A549 (cell line): ENCODE results near the gene ELF5. TPM values are rescaled to one million over a fixed set of nuclear protein-coding genes. Genes with fewer than 3 reads are reported as not detected.

ENCODE experiments used
- ATAC-seq, 2 experiments: fragments of 200-7000 bp in 1 of 2; fragments of >200 bp in 1 of 2; cut with Nextera tagmentation in 1 of 2; cut with Tn5 transposase in 1 of 2; 3 replicates each; pipeline versions ENCODE4 v1.8.0 to v1.9.1; 2018 to 2020; ENCODE audit warnings: mild to moderate bottlenecking in 1 of 2, moderate library complexity in 1 of 2
- CTCF ChIA-PET: fragments of 300-600 bp; sonication (Branson Sonifier 250); formaldehyde crosslinking; extraction: SDS; loops from one replicate; lab custom pipeline; 2021; ENCODE audit warnings: antibody characterized with exemption, inconsistent platforms; lab: Yijun Ruan, JAX
- POLR2A ChIA-PET: fragments of 350-600 bp; formaldehyde crosslinking; extraction: SDS; loops from one replicate; lab custom pipeline; 2021; ENCODE audit warnings: antibody characterized with exemption, inconsistent platforms; lab: Yijun Ruan, JAX
- DNase-seq, 2 experiments: peaks; one replicate each; pipeline versions ENCODE4 v3.0.0 to v3.0.0-alpha.2; 2011 to 2016; ENCODE audit warnings: low read depth in 1 of 2, low spot score in 1 of 2
- FAIRE-seq: peaks from 2 replicates; lab custom pipeline; 2011; peaks lifted over from hg19 to GRCh38; lab: Jason Lieb, UNC
- H3K27ac ChIP-seq, 2 experiments: fragments of >200 bp; sonication (Bioruptor Twin); formaldehyde crosslinking; 3 replicates each; pipeline ENCODE4 v1.5.1; 2016 to 2017
- H3K4me1 ChIP-seq: fragments of >200 bp; sonication (Bioruptor Twin); formaldehyde crosslinking; 3 replicates; pipeline ENCODE4 v1.6.1; 2016
- H3K4me2 ChIP-seq: fragments of >200 bp; sonication (Bioruptor Twin); formaldehyde crosslinking; 3 replicates; pipeline ENCODE4 v1.6.1; 2016
- H3K4me3 ChIP-seq: fragments of >200 bp; sonication (Bioruptor Twin); formaldehyde crosslinking; 3 replicates; pipeline ENCODE4 v1.5.1; 2016
- H3K9me3 ChIP-seq: fragments of >200 bp; sonication (Bioruptor Twin); formaldehyde crosslinking; 3 replicates; pipeline ENCODE4 v1.6.1; 2016
- ATOH8 ChIP-seq: fragments of 250-450 bp; sonication (Bioruptor Pico); IDR thresholded peaks from 2 replicates; pipeline ENCODE4 v1.5.0; 2020; ENCODE audit warnings: low read depth, mild to moderate bottlenecking, moderate library complexity
- BCL3 ChIP-seq: fragments of >200 bp; sonication (Bioruptor Twin); formaldehyde crosslinking; IDR thresholded peaks from 3 replicates; pipeline ENCODE4 v1.6.1; 2016
- CBX8 ChIP-seq: fragments of 200-600 bp; sonication (generic); IDR thresholded peaks from 2 replicates; pipeline ENCODE4 v1.6.1; 2016
- CHD2 ChIP-seq: fragments of 150-350 bp; IDR thresholded peaks from 2 replicates; pipeline ENCODE4 v1.6.1; 2014; ENCODE audit warnings: low read length; ENCODE audit not compliant: partially characterized antibody
- E2F6 ChIP-seq: IDR thresholded peaks from 2 replicates; pipeline ENCODE4 v1.6.1; 2012; ENCODE audit warnings: low read depth, borderline replicate concordance
- ELK1 ChIP-seq: fragments of 150-350 bp; IDR thresholded peaks from 2 replicates; pipeline ENCODE4 v1.6.1; 2014; ENCODE audit warnings: low read depth, mild to moderate bottlenecking, low read length
- EP300 ChIP-seq, 2 experiments: fragments of >200 bp; sonication (Bioruptor Twin); formaldehyde crosslinking; IDR thresholded peaks; 2 replicates in 1 of 2; 3 replicates in 1 of 2; pipeline ENCODE4 v1.6.1; 2016 to 2017
- ESRRA ChIP-seq: fragments of 150-350 bp; IDR thresholded peaks from 2 replicates; pipeline ENCODE4 v1.6.1; 2014; ENCODE audit warnings: mild to moderate bottlenecking, low read length, borderline replicate concordance
- JUN ChIP-seq, 2 experiments: fragments of >200 bp; sonication (Bioruptor Twin); formaldehyde crosslinking; IDR thresholded peaks; 2 replicates in 1 of 2; 3 replicates in 1 of 2; pipeline ENCODE4 v1.6.1; 2016 to 2017
- KDM5A ChIP-seq: fragments of 200-600 bp; sonication (generic); IDR thresholded peaks from 2 replicates; pipeline ENCODE4 v1.6.1; 2016; ENCODE audit warnings: antibody characterized with exemption, mild to moderate bottlenecking
- MAX ChIP-seq: IDR thresholded peaks from 2 replicates; pipeline ENCODE4 v1.6.1; 2012
- PHF8 ChIP-seq: fragments of 200-600 bp; sonication (generic); IDR thresholded peaks from 2 replicates; pipeline ENCODE4 v1.6.1; 2016; ENCODE audit warnings: low read depth, mild to moderate bottlenecking, antibody characterized with exemption, moderate library complexity, borderline replicate concordance
- POLR2A ChIP-seq: IDR thresholded peaks from 2 replicates; pipeline ENCODE4 v1.6.1; 2012; ENCODE audit warnings: mild to moderate bottlenecking, low read length
- SMC3 ChIP-seq: fragments of >200 bp; sonication (Bioruptor Twin); formaldehyde crosslinking; IDR thresholded peaks from 3 replicates; pipeline ENCODE4 v1.6.1; 2018; ENCODE audit warnings: inconsistent platforms
- WGBS: methylation state at CpG from one replicate; pipeline ENCODE4 v1.1.6; 2017; ENCODE audit errors: missing lambda C conversion rate; 5-methylcytosine and 5-hydroxymethylcytosine counted together
- polyA plus RNA-seq, 4 experiments: library from polyadenylated mRNA; depleted of rRNA in 3 of 4; stranded (reverse); fragments of >200 nt; fragmentation: RNase III in 1 of 4; extraction: RNeasy Plus Mini Kit Qiagen cat#74134 plus additional on column Dnase treatment in 1 of 4; gene quantifications; 2 replicates in 3 of 4; 3 replicates in 1 of 4; pipeline ENCODE4 v1.2.3, GENCODE V29; 2011 to 2017

ELF5 gene
- polyA plus RNA-seq, 2 of the 4 experiments (the other 2 are of a cell fraction), result 0.04 TPM; not detected in 1

DNA sequence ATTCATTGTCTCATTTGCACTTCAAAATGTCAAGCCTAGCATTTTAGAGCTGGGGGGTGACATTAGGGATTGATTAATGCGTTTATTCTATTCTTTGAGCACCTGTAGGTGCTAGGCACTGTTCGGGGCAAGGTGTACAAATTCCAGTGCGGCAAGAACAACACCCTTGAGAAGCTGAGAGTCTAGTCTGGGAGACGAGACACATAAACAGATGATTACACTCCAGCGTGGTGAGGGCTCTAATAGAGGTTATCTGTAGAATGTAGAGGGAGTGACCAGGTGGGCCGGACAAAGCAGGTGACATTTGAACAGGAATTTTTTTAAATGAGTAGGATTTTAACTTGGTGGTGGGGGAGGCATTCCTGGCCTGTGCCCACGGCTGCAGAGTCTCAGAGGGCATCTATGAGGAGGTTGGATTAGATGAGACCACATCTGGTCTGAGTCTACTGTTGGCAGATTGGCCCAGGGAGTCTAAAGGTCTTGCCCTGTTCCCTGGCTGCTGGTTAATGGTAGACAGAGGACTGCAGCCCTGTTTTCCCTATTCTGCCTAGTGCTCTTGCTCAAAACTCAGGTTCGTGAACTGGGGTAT, 73.9 kb downstream of the ELF5 start (continued):
- TF ChIP-seq ATOH8 (CRISPR knock-in tag), result no peak
- TF ChIP-seq, all 56 proteins: peak for 0

DNA sequence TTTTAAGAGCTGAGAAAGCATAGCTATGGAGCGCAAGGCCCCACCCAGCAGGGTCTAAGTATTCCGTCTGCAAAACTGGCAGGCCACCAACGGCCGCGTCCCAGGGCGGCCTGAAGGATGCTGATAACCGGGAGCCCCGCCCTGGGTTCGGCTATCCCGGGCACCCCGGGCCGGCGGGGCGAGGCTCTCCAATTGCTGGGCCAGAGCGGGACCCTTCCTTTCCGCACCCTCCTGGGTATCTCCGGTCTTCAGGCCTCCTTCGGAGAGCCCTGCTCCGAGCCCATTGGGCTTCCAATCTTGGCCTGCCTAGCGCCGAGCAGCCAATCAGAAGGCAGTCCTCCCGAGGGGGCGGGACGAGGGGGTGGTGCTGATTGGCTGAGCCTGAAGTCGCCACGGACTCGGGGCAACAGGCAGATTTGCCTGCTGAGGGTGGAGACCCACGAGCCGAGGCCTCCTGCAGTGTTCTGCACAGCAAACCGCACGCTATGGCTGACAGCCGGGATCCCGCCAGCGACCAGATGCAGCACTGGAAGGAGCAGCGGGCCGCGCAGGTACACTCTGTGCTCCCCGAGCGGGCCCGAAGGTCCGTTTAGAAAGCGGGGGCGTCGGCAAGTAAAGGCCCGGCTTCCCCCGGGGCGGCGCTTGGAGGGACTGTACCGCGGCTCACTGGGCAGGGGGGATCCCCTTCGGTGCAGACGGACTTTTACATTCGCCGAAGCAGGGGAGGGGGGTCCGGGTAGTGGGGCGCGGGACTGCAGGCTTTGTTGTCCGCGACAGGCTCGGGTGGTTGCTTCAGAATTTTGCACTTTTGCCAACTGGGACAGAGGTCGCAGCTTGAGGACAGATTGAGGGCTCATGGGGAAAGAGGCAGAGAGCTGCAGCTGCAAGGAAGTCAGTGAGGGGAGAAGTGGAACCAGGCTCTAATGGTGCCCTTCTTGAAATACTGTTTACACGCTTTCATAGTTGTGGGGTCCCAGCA, 74.8 kb downstream of the ELF5 start, which contains the start of gene CAT:
TSS of gene CAT (plus strand) at position 406 of the 979 bp plus-strand sequence. CDS start at position 486, 80 bp downstream.
- POLR2A ChIA-PET, result interaction anchor here (1.0 to 1.3 kb wide), 3 partner anchors 11 to 202 kb away, joined by 5 to 6 read pairs (median 6); no protein-coding TSS in a partner anchor
- 3% methylated on average over 12 of the region's 62 CpGs for WGBS
- no peak for TF ChIP-seq ELK1
- no peak for TF ChIP-seq ESRRA
- peak; percentile 83 for TF ChIP-seq POLR2A
- TF ChIP-seq CBX8, result no peak
- peak; percentile 90 for TF ChIP-seq MAX
- TF ChIP-seq PHF8, result peak; percentile 75
- TF ChIP-seq EP300 (IDR thresholded peaks at IDR 0.05), result no peak
- TF ChIP-seq SMC3, result 0 out of 3 replicates have a peak, but pooled peaks have one; percentile 6
- TF ChIP-seq KDM5A, result no peak
- TF ChIP-seq CHD2, result no peak
- TF ChIP-seq JUN (IDR thresholded peaks at IDR 0.05), result peak in 1 of 2 experiments; percentile 53; a peak in 2 of 5 replicates
- TF ChIP-seq E2F6, result peak; percentile 67; the same call in 1 of the 2 replicates
- TF ChIP-seq BCL3, result peak; percentile 64; the same call in 1 of the 3 replicates
- TF ChIP-seq, all 56 proteins: peak for 7

More for the DNA sequence above, 74.8 kb downstream of the ELF5 start, which contains the start of gene CAT:
- H3K27ac ChIP-seq, result peak within 1 kb of the TSS; percentile 86 to 92
- 0 out of 3 replicates have a peak, but pooled peaks cover 4% of the 10 kb centered on the region for H3K9me3 ChIP-seq
- CTCF ChIA-PET, result interaction anchor here (0.6 to 3.3 kb wide), 4 partner anchors 16 to 452 kb away, joined by 3 to 12 read pairs (median 4); no protein-coding TSS in a partner anchor
- H3K4me3 ChIP-seq, result peak within 1 kb of the TSS; percentile 67
- H3K4me1 ChIP-seq, result peaks cover 12% of the 10 kb centered on the region; the same call in 2 of the 3 replicates
- peak; percentile 99 to 100 for ATAC-seq
- peak within 1 kb of the TSS; percentile 86 for H3K4me2 ChIP-seq
- FAIRE-seq, result no peak
- DNase-seq, result peak; percentile 94 to 97
